Measurements from ENCODE around the gene PRDM16. TPM values are rescaled to one million over a fixed set of nuclear protein-coding genes. Genes with fewer than 3 reads are reported as not detected.

Gene PRDM16
- 1 to 10 TPM in 4 of 10 donors, under 1 TPM in 6; 0.47 to 1.5 (median 0.92) TPM for polyA plus RNA-seq (ENCODE audit: insufficient read length in 10 of 10)
- long read RNA-seq, donor 1, partial matches to known transcripts, result 0 of 1 reads
- long read RNA-seq, donor 1, other reads (novel, unspliced or antisense), result 0 of 1 reads
- long read RNA-seq, donor 2, result 0 reads
- long read RNA-seq, donor 3, result 0 reads
- long read RNA-seq, donor 4, result 0 reads
- long read RNA-seq, donor 5, partial matches to known transcripts, result 0 of 1 reads
- long read RNA-seq, donor 5, other reads (novel, unspliced or antisense), result 0 of 1 reads
- long read RNA-seq, donor 6, result 0 reads
- long read RNA-seq, donor 7, result 0 reads
- long read RNA-seq, donor 8, result 0 reads
- long read RNA-seq, donor 9, result 0 reads

DNA sequence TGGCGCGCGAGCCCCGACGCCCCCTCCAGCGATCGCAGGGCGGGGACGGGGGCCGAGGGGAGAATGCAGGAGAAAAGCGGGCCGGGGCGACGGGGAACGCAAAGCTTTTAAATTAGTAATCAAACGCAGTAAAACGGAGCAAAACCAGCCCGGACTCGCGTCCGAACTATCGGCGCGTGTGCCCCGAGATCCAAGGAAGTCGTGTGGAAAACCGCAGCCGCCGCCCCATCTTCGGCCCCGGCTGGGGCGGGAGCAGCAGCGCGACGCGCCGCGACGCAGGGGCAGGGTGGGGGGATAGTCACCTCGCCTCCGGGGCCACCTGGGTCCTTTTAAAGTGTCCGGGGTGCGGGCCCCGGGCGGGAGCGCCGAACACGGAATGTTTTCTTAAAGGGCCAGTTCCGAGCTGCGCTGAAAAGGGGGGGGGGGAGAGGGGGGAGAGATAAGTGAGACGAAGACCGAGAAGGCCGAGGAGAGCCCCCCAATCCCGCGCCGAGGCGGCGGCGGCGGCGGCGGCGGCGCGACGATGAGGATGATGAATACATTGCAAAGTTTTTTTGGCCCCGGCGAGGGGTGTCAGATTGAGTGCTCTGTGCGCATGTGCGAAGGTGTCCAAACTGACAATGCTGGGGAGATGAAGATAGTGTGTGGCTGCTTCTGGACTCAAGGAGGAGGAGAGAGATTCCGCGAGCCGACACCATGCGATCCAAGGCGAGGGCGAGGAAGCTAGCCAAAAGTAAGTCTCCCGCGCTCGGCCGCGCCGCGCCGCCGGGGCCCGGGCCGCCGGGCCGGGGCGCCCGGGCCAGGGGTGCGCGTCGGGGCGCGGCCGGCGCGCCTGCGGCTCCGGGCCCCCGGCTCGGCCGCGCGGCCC is at the start of gene PRDM16:
Gene PRDM16, plus strand, starts transcription at position 640 of the 868 bp plus-strand sequence. Its CDS starts 57 bp downstream, at position 697.
- peak; percentile 31 to 61 (median 47) for DNase-seq

- DNase-seq, result no peak
Observed at GRCh38 chr1:3019516-3020051, 49.4 kb upstream of the PRDM16 start.

GRCh38 chr1:3020263-3020909 is 48.6 kb upstream of the PRDM16 start:
- no peak for DNase-seq

- no peak for DNase-seq
Observed at GRCh38 chr1:3021233-3021671, 47.8 kb upstream of the PRDM16 start, which contains the start of gene ACTRT2. Gene ACTRT2, plus strand, starts transcription at chr1:3021467. Its CDS starts 220 bp downstream, at chr1:3021687.

DNA sequence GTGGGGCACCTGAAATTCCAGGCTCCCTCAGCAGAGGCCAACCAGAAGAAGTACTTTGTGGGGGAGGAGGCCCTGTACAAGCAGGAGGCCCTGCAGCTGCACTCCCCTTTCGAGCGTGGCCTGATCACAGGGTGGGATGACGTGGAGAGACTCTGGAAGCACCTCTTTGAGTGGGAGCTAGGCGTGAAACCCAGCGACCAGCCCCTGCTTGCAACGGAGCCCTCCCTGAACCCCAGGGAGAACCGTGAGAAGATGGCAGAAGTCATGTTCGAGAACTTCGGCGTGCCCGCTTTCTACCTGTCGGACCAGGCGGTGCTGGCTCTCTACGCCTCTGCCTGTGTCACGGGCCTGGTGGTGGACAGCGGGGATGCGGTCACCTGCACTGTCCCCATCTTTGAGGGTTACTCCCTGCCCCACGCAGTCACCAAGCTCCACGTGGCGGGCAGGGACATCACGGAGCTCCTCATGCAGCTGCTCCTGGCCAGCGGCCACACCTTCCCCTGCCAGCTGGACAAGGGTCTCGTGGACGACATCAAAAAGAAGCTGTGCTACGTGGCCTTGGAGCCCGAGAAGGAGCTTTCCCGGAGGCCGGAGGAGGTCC is 47.1 kb upstream of the PRDM16 start:
- no peak for DNase-seq

- DNase-seq, result no peak
Observed at GRCh38 chr1:3022511-3022973, 46.5 kb upstream of the PRDM16 start.

GRCh38 chr1:3022976-3023375 is 46.0 kb upstream of the PRDM16 start:
- no peak for DNase-seq

- no peak for DNase-seq
Observed at GRCh38 chr1:3024019-3024418, 45.0 kb upstream of the PRDM16 start.

GRCh38 chr1:3024588-3024987 is 44.4 kb upstream of the PRDM16 start:
- no peak for DNase-seq

DNA sequence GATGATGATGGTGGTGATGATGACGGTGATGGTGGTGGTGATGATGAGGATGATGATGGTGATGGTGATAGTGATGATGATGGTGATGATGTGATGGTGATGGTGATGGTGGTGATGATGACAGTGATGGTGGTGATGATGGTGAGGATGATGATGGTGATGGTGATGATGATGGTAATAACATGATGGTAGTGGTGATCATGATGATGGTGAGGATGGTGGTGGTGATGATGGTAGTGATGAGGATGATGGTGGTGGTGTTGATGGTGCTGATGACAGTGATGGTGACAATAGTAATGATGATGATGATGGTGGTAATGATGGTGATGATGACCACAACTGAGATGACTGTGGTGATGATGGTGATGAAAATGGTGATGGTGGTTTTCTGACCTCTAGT is 42.9 kb upstream of the PRDM16 start:
- DNase-seq, result no peak

DNA sequence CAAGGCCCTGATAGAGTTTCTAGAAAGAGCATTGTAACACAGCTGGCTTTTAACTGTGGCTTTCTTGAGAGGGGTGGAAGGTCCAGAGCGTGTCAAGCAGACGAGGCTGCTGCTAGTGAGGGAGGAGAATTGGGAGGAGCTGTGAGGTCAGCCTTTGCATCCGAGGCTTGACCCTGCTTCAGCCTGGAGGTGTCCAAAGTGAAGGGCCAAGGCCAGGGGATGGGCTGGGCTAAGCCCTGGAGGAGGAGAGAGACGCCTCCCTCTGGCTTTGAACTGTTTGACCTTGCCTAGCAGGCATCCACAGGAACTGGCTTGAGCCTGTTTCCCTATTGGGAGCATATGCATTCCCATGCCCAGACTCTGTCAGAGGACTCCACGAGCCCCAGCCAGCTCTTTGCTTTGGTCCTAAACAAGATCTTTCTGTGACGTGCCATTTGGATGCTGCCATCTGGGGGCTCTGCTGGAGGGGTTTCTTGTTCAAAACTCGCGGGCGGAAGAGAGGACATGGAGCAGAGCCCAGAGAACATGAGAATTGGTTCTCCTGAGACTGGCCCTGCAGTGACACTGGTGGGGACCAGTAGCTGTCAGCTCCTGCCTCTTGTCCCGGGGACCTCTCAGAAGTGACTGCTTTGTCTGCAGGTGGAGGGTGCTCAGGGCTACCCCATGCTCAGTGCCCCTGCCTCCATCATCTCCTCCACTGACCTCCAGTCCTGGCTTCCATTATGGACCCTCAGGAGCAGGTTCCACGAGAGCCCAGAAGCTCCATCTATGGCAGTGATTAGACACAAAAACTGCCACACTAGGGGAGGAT is 42.2 kb upstream of the PRDM16 start:
- DNase-seq, result no peak

DNA sequence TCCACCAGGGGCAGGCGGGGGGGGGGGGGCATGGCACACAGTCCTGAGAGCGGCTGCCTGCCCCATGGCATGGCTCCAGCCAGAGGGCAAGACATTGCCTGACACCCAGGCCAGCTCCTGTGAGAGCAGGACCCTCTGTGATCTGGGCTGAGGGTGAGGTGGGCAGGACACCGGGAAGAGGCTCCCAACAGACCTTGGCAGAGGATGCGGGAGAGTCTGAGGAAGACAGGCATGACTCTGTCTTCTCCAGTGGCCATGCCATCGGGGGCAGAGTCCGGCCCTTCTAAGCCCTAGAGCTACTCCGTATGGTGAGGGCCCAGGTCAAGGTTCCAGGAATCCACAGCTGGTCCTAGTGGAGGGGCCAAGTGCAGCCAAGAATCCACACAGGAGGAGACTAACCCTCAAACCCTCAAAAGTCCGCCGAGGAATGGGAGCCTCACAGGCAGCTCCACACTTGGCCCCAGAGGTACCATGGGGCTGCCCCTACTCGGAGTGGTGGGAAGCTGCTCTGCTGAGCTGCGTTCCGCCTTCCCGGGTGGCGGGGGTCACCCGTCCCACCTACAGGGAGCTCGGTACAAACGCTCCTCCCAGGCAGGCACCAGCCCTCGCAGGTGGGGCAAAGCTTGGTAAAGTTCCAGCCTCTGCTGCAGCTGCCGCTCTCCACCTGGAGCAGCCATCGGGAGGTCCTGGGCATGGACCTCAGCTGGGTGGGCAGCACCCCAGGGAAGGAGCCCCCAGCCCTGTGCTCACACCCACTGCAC is 41.2 kb upstream of the PRDM16 start:
- DNase-seq, result no peak

DNA sequence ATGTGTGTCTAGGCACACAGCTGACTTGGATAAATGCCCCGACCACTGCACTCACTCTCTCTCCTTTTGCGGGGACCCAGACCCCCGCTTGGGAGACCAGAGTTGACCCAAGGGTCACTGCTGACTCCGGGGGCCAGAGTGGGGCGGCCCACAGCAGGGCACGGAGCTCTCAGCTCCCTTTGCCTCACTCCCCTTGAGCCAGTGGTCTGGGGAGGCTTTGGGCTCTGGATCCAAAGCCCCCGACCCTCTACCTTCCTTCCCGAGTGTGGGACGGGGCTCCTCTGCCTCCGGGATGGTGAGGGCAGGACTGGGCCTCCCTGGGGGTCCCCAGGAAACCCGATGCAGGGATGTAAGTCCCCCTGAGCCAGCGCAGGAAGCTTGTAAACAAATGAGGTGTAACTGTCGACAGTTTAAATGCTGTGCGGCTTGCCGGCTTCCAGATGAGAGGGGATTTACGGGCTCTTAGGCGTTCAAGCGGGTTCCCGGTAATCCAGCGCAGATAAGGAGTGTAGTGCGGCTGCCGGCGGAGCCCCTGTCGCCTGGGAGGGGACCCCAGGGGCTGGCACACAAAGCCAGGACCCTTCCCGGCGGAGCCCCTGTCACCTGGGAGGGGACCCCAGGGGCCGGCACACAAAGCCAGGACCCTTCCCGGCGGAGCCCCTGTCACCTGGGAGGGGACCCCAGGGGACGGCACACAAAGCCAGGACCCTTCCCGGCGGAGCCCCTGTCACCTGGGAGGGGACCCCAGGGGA is 40.3 kb upstream of the PRDM16 start:
- no peak for DNase-seq

GRCh38 chr1:3029481-3029961 is 39.5 kb upstream of the PRDM16 start:
- DNase-seq, result no peak

DNA sequence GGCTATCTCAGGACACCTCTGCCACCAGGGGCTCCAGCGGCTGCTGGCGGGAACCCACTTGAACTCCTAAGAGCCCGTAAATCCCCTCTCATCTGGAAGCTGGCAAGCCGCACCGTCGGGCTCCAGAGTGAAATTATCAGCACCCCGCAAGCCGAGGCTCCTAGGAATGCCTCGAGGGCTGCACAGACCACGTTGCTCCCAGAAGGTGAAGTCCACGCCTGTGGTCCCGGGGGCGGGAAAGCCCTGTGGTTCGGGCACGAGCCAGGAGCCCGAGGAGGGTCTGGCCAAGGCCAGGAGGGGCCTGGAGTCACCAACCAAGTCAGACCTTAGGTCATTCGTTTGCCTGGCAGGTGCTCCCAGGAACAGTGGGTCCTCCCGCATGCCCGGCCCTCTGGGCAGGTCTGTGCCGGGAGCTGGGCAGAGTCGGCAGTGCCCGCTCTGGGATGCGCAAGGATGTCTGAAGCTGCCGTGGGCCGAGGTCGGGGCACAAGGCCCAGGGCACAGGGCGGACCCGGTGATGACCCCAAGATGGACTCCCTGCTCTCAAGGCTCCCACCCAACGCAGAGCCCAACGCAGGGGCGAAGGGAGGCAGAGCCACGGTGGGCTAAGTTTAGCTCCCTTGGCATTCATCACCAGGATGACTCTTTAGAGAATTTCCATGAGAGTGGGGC is 38.9 kb upstream of the PRDM16 start:
- DNase-seq, result no peak

DNA sequence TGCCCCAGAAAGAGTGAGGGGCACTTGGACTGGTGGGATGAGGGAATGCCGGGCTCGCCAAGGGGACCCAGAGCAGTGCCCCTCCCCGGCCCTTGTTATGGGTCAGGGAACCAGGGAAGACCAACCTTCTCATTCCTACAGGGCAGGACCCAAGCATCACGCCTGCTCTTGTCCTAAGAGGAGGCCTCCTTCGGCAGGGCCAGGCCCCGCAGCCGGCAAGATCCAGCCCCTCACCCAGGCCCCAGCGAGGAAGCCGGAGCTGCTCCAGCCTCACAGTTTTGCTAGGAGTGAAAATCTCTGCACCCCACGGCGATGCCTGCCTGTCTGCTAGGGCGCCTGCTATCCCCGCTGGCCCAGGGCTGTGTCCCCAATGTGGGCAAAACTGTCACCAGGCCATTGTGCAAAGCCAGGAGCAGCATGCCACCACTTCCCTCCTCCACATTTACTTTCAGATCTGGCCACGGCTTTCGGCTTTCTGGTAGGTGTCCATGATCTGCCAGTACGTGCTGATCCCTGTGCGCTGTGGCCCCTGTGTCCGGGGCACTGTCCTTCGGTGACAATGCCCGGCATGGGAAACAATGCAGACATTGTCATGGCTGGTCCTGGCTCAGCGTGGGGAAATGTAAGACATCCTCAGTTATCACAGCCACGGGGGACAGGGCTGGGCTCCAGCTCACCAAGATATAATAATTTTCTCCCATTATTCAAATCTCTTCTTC is 38.2 kb upstream of the PRDM16 start:
- DNase-seq, result no peak
